Erythroblast (primary cell): ENCODE data around the gene NMNAT2.
A peak's percentile ranks its signal among the peaks of the same experiment; 100 is the strongest.

Experiments
- DNase-seq, 2 experiments: peaks; one replicate each; lab custom pipeline; 2025; lab: John Stamatoyannopoulos, UW
- GATA1 ChIP-seq: IDR thresholded peaks from 2 replicates; pipeline ENCODE4 v1.6.1; 2011; ENCODE audit warnings: low read depth, mild to moderate bottlenecking, control low read depth, low read length, moderate library complexity
- POLR2A ChIP-seq: IDR thresholded peaks from 2 replicates; pipeline ENCODE4 v1.6.1; 2011; ENCODE audit warnings: mild to moderate bottlenecking, low read length

NMNAT2 gene

DNA sequence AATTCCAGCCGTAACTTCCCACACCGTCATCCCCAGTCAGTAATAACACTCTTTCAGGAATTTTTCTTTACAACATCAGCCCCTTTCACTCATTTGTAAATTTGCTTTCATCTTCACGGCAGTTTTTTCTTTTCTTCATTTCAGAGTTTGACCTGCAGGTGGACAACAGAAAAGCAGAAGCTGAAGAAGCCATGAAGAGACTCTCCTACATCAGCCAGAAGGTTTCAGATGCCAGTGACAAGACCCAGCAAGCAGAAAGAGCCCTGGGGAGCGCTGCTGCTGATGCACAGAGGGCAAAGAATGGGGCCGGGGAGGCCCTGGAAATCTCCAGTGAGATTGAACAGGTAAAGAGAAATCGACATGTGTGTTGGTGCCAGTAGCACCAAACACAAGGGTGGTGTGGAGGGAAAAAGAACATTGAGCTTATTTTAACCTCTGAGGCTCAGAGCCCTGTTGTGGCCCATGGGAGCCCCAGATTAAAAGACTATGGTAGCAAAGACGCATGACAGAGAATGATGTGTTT, 178.9 kb downstream of the NMNAT2 start:
- DNase-seq: no peak
- no peak for TF ChIP-seq POLR2A
- no peak for TF ChIP-seq GATA1

DNA sequence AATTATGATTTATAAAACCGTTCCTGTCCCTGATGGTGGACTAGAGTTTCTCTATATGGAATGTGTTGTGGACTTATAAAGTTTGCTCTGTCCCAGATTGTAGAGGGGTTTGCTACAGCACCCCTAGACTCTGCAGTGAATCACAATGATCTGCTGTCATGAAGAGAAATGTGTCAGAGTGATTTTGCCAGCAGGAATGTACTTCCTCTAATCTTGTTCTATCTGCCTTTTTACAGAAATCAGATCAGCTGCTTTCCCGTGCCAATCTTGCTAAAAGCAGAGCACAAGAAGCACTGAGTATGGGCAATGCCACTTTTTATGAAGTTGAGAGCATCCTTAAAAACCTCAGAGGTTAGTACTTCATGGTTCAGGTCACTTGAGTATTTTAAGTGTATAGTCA, 180.1 kb downstream of the NMNAT2 start:
- no peak for TF ChIP-seq GATA1
- no peak for TF ChIP-seq POLR2A
- DNase-seq: no peak

DNA sequence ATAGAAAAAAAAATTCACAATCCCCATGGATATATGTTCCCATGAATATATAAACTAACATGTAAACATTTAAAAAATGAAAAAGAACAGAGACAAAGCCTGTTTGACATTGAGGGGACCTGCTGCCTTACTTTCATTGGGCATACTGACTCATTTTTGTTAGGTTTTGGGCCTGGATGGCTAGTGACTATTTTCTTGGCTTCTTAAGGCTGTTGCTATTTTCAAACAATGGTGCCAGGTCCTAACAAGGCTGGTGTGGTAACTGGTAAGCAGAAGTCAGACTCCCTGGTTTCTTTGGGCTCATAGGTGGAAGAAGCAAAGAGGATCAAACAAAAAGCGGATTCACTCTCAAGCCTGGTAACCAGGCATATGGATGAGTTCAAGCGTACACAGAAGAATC, 181.1 kb downstream of the NMNAT2 start:
- TF ChIP-seq POLR2A (no peak), GATA1 (no peak)
- DNase-seq: no peak

DNA sequence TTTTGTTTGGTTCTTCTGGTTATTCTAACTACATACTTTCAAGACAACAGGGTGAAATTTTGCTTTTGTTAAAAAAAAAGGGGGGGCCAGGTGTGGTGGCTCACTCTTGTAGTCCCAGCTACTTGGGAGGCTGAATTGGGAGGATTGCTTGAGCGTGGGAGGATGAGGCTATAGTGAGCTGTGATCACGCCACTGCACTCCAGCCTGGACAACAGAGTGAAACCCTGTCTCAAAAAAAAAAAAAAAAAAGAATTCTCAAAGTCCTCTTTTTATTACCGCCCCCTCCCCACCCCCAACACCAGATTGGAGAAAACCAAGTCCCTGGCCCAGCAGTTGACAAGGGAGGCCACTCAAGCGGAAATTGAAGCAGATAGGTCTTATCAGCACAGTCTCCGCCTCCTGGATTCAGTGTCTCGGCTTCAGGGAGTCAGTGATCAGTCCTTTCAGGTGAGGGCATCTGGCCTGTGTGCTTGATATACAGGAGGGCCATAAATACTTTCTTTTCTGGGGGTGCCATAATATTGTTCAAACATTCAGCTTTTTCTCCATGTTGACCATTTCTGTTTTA, 181.9 kb downstream of the NMNAT2 start:
- no peak for DNase-seq
- TF ChIP-seq POLR2A: no peak
- no peak for TF ChIP-seq GATA1

DNA sequence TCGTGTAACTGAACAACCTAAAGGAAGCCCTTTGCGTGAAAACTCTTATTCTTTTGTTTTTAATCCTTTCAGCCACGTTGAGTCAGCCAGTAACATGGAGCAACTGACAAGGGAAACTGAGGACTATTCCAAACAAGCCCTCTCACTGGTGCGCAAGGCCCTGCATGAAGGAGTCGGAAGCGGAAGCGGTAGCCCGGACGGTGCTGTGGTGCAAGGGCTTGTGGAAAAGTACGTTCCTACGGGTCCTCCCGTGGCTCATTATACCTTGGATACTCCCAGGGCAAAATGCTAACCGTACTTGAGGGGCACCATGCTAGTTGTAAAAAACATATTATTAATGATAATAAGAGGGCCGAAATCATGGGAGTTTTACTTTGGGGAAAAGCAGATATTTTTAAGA, 182.7 kb downstream of the NMNAT2 start:
- no peak for TF ChIP-seq POLR2A
- TF ChIP-seq GATA1: no peak
- DNase-seq: no peak

DNA sequence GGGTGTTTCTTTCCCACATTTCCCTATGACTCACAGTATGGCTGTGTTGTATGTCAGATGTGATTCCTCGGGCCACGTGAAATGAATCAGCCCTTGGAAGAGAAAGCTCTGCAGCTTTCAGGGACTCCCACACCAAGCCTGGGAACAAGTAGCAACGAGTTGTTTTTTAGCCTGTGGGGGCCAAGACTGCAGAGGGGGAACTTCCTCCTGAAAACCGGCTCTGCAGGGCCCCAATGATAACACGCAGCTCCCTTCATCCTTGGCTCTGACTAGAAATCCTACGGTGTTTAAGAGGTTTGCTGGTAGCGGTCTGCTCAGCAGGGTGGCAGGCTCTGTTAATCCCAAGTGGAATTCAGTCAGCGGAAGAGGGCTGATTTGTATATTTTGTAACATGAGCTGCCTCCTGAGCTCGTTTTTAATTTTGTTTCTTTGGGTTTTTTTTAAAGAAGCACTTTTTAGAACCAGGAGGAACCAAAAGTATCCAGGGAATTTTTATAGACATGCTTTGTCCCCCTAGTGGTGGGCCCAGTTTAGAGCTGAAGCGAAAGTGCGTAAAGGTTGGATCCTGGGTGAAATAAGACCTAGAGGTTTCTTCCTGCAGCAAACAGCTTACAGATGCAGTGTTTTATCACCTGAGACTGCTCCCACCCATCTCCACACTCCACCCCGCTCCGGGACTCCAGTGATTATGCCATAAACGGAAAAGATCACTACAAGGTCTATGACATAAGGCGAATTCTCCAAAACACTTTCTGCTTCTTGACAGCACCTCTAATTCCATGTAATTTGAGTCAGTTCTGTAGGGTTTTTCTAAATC, 183.3 kb downstream of the NMNAT2 start:
- TF ChIP-seq GATA1 (no peak), POLR2A (no peak)
- peak; percentile 6 to 22 for DNase-seq

DNA sequence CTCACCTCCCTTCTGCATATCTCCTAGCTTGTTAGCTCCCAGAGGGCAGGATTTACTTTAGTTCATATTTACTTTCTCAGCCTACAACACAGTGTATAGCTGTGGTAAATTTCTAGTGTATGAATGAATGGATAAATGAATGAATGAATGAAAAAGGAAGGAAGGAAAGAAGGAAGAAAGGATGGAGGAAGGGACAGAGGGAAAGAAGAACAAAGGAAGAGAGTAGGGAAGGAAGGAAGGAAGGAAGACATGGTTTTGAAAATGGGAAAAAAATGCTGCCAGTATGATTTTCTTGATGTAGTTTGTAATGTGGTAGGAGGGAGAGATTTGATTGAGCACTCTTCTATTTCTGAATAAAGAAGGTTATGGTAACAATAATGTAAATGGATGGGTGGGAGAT, 185.1 kb downstream of the NMNAT2 start:
- DNase-seq: no peak
- TF ChIP-seq POLR2A (no peak), GATA1 (no peak)

DNA sequence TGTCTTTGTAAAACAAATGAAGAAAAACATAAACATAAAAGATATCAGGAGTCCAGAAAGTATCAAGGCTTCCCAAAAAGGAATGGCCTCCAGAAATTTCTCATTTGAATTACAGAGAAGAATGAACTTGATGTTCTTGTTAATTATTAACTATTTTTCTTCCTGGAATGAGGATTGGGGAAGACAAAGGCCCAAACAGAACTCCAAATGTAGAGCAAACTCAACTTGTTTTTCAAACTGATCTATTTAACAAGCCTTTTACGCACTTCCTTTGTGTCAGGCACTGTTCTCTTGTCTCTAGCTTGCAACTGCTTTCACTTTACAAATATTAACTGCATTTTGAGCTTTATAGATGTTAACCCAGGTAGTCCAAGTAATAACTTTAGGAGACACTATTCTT, 186.6 kb downstream of the NMNAT2 start:
- TF ChIP-seq GATA1: no peak
- TF ChIP-seq POLR2A: no peak

DNA sequence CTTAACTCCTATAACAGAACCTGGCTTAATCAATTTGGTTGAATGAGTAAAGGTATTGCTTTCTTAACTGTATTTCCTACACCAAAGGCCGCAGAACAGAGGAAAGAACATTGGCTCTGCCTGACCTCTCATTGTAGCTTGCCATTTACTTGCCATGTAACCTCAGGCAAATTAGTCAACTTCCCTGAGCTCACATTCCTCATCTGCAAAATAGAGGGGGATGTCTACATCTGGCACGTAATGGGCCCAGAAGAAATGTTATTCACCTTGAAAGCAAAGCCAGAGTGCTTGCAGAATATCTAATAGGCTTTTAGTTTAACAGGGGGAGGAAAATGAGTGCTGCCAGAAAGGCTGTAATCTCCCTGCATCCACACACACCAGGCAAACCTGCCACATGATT, 187.8 kb downstream of the NMNAT2 start:
- no peak for TF ChIP-seq POLR2A
- TF ChIP-seq GATA1: no peak
- DNase-seq: peak in 1 of 2 experiments; percentile 31

More for the DNA sequence above, 186.6 kb downstream of the NMNAT2 start:
- no peak for DNase-seq

DNA sequence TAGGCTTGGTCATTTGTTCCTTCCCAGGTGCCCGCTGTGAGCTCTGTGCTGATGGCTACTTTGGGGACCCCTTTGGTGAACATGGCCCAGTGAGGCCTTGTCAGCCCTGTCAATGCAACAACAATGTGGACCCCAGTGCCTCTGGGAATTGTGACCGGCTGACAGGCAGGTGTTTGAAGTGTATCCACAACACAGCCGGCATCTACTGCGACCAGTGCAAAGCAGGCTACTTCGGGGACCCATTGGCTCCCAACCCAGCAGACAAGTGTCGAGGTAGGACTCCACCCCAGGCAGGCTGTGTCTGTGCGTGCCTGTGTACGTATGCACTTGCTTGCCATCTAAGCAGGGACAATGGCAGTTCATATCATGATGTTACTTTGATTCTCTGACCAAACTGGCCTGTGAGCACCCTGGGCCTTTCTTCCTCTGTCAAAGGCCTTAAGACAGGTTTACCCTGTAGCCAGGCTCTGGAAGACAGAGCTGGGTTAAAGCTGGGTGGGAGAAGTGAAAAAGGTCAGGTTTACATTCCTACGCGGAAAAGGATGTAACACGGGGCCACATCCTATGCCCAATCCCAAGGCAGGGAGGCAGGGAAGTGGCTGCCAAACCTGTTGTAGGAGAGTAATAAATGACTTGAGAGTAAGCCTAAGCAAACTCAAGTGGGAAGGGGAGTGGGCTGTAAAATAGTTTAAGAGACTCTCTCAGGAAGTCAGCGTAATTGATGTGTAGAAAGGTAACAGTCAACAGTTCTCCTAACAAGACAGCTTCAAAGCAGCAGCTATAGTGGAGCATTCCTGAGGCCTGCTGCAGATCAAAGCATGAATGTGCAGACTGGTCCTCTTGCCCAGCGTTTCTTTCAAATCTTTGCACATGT, 189.6 kb downstream of the NMNAT2 start:
- TF ChIP-seq GATA1 (no peak), POLR2A (no peak)
- no peak for DNase-seq

DNA sequence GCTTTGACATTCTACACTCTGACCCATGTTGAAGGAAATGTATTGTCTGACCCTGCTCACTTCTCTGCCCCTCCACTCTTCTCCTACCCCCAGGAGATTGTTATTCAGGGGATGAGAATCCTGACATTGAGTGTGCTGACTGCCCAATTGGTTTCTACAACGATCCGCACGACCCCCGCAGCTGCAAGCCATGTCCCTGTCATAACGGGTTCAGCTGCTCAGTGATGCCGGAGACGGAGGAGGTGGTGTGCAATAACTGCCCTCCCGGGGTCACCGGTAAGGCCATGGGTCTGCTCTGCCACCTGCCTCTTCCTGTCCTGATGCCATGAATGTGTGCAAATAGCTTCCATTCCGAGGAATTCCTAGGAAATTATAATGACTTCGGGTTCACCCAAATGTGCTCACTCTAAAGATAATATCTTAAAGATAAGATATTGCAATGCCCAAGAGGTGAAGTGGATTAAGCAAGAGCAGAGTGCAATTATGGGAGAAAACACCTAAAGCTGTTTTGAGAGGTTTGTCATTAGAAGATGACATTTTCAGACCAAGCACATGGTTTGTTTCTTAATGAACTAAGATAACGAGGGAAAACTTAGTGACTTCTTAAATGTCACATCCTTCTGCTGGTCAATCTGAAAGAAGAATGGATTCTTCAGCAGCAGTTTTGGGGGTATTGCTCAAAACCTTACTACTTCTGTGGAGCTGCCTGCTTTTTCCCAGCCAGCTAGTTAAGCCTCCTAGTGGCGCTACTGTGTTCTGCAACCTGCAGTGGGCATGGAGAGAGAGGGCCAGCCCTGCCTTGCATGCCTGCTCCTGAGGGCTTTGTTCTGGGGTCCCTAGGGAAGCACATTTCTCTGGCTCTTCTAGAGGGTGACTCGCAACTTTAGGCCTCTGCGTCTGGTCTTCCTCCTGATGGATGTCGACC, 190.5 kb downstream of the NMNAT2 start:
- TF ChIP-seq GATA1 (no peak), POLR2A (no peak)
- DNase-seq: peak; percentile 38 to 60

DNA sequence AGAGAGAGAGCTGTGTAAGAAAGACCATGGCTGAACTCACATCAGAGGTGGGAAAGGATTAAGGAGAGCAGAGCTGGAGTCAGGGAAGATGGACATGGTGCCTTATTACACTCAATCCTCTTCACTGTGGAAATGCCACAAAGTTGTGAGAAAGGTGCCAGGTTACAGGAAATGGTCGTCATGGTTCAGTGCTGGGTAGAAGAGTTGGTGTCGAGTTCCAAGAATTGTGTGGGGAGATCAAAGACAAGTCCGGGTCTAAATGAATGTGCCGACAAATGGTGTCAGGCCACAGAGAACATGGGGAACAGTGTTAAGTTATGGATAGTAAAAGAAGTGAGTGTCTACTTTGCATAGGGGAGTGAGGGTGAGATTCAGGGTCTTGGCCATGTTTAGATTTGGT, 191.2 kb downstream of the NMNAT2 start:
- DNase-seq: no peak
- no peak for TF ChIP-seq POLR2A
- no peak for TF ChIP-seq GATA1

DNA sequence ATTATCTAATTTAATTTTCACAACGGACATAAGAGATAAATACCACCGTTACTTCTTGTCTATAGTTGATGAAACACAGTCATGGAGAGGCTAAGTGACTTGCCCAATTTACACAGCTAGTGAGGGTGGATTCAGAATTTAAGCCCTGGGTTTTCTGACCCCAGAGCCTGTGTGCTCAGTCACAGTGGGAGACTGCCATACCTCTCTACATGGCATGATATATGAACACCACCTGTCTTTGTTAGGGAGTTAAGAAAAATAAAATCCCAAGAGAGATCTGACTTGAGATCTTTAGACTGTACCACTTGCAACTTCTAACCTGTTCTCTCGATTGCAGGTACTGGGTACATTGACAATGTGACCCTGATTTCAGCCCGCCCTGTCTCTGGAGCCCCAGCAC, 191.8 kb downstream of the NMNAT2 start:
- TF ChIP-seq GATA1: no peak
- TF ChIP-seq POLR2A: no peak
- DNase-seq: no peak
